ENCODE data around the gene TPRN.

DNA sequence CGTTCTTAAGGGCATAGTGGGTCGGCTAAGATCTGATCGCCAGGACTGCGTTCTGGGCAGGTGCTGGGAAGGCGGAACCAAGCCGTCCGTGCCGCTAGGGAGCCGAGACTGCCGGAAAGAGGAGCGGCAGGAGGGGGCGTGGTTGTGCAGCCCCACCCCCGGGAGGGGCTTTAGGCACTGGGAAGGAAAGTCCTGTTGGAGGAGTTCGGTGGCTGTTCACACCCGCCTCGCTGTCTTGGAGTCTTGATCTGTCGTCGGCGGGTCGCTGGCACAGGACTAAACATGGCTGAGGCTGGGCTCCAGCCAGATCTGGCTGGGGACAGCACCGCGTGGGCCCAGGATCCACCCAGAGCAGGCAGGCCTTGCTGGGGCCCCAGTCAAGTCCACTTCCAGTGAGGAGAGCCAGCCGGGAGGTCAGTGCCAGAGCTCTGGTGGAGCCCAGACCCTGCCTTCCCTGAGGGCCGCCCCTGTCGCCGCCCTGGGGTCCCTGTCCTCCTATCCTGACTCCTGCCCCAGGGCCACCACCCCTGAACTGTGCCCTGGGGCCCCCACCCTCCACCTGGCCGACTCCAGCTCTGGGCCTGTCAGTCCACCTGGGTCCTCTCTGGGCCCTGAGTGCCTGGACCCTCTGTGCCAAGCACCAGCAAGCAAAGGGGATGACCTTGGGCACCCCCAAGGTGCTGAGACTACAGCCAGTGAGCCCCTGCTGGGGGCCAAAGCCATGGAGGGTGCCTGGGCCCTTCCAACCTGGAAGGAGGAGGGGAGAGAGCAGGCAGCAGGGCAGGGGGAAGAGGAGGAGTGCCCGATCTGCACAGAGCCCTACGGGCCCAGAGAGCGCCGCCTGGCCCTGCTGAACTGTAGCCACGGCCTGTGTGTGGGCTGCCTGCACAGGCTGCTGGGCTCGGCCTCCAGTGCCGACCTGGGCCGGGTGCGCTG is 17.0 kb upstream of the TPRN start:
- TF ChIP-seq POLR2A (IDR thresholded peaks at IDR 0.05) (no peak), POLR2AphosphoS5 (IDR thresholded peaks at IDR 0.05) (peak in 1 of 3 donors; percentile 25)
